NT2/D1 (cell line): Measurements from ENCODE around the gene RBM44.

Experiments used
- SUZ12 ChIP-seq: IDR thresholded peaks from 2 replicates; pipeline ENCODE4 v1.6.1; 2011; ENCODE audit not compliant: insufficient read length, insufficient read depth; ENCODE audit errors: extremely low read depth
- YY1 ChIP-seq: IDR thresholded peaks from 2 replicates; pipeline ENCODE4 v1.6.1; 2011; ENCODE audit not compliant: insufficient read length, insufficient read depth
- ZNF274 ChIP-seq: IDR thresholded peaks from 2 replicates; pipeline ENCODE4 v1.6.1; 2011; ENCODE audit warnings: mild to moderate bottlenecking, low read depth, low read length

GRCh38 chr2:237865623-237866041 is 67.1 kb downstream of the RBM44 start:
- TF ChIP-seq YY1 = no peak
- TF ChIP-seq ZNF274 = no peak
- no peak for TF ChIP-seq SUZ12
